Activated naive CD4-positive, alpha-beta T cell treated with anti-CD3 and anti-CD28 coated beads, Interleukin-2, amount 50 U/mL, for 24 hours (primary cell): ENCODE measurements around the gene MACROD2.

Experiments
- H3K27ac Mint-ChIP-seq: one replicate; pipeline ENCODE4 v1.8.0; 2021; ENCODE audit warnings: mild to moderate bottlenecking, mixed read lengths
- H3K27me3 Mint-ChIP-seq: one replicate; pipeline ENCODE4 v1.8.0; 2021; ENCODE audit warnings: mixed read lengths
- H3K36me3 Mint-ChIP-seq: one replicate; pipeline ENCODE4 v1.8.0; 2021; ENCODE audit warnings: mixed read lengths
- H3K4me1 Mint-ChIP-seq: one replicate; pipeline ENCODE4 v1.8.0; 2021; ENCODE audit warnings: mixed read lengths
- H3K4me3 Mint-ChIP-seq: one replicate; pipeline ENCODE4 v1.8.0; 2021; ENCODE audit warnings: mild to moderate bottlenecking, mixed read lengths
- H3K9me3 Mint-ChIP-seq: one replicate; pipeline ENCODE4 v1.8.0; 2021; ENCODE audit warnings: mixed read lengths

The MACROD2 gene

GRCh38 chr20:14778096-14778495, 782.8 kb downstream of the MACROD2 start:
- H3K4me1 Mint-ChIP-seq, result no peaks in the 10 kb centered on the region
- no peaks in the 10 kb centered on the region for H3K36me3 Mint-ChIP-seq
- no peak overlapping the region for H3K4me3 Mint-ChIP-seq
- no peak overlapping the region for H3K27ac Mint-ChIP-seq
- peaks cover 12% of the 10 kb centered on the region for H3K9me3 Mint-ChIP-seq
- no peaks in the 10 kb centered on the region for H3K27me3 Mint-ChIP-seq

- Mint-ChIP-seq H3K27me3 (no peaks in the 10 kb centered on the region), H3K27ac (no peak overlapping the region), H3K36me3 (no peaks in the 10 kb centered on the region), H3K4me1 (no peaks in the 10 kb centered on the region), H3K9me3 (peaks cover 12% of the 10 kb centered on the region), H3K4me3 (no peak overlapping the region)
These were observed 783.6 kb downstream of the MACROD2 start for GRCh38 chr20:14778875-14779274.

DNA sequence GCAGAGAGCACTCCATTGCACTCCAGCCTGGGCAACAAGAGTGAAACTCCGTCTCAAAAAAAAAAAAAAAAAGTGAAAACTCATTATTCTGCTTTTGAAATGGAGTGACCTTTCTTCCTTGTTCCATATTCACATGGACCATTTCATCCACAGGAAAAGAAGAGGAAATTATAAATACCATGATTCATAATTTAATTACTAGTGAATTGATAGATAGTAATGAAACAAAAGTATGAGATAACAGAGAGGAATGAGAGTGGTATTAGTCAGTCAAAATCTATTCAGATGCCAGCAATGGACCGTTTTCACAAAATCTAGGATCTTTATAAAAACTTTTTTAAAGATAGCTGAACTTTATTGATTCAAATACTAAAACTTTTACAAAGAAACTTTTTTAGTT, 785.2 kb downstream of the MACROD2 start:
- H3K27ac Mint-ChIP-seq, result no peak overlapping the region
- H3K36me3 Mint-ChIP-seq, result no peaks in the 10 kb centered on the region
- H3K4me3 Mint-ChIP-seq, result no peak overlapping the region
- H3K9me3 Mint-ChIP-seq, result peaks cover 12% of the 10 kb centered on the region
- H3K4me1 Mint-ChIP-seq, result no peaks in the 10 kb centered on the region
- no peaks in the 10 kb centered on the region for H3K27me3 Mint-ChIP-seq

DNA sequence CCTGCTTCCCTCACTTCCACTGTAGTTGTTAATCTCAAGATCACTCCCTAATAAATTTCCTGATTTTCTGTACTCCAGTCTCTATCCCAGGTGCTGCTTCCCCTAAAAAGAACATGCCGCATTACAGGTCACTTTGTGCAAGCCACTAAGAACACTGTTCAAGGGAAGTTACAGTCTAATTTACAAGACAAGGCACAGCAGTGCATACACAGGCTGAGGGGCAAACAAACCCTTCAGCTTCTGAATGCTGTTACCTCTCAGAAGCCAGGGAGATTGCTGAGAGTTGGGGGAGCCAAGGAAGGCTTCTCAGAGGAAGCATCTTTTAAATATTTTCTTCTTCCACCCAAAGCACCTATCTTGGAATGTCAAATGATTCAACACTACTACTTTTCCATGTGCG, 787.4 kb downstream of the MACROD2 start:
- Mint-ChIP-seq H3K27me3 (no peaks in the 10 kb centered on the region), H3K4me3 (no peak overlapping the region), H3K36me3 (no peaks in the 10 kb centered on the region), H3K27ac (no peak overlapping the region), H3K4me1 (no peaks in the 10 kb centered on the region), H3K9me3 (peaks cover 11% of the 10 kb centered on the region)

GRCh38 chr20:14783766-14784165, 788.5 kb downstream of the MACROD2 start:
- H3K9me3 Mint-ChIP-seq, result peaks cover 11% of the 10 kb centered on the region
- no peaks in the 10 kb centered on the region for H3K36me3 Mint-ChIP-seq
- H3K4me1 Mint-ChIP-seq, result no peaks in the 10 kb centered on the region
- H3K27ac Mint-ChIP-seq, result no peak overlapping the region
- no peaks in the 10 kb centered on the region for H3K27me3 Mint-ChIP-seq
- H3K4me3 Mint-ChIP-seq, result no peak overlapping the region

GRCh38 chr20:14785065-14785743, 789.9 kb downstream of the MACROD2 start:
- Mint-ChIP-seq H3K4me3 (no peak overlapping the region), H3K27ac (no peak overlapping the region), H3K27me3 (no peaks in the 10 kb centered on the region), H3K4me1 (no peaks in the 10 kb centered on the region), H3K36me3 (no peaks in the 10 kb centered on the region), H3K9me3 (peaks cover 11% of the 10 kb centered on the region)

DNA sequence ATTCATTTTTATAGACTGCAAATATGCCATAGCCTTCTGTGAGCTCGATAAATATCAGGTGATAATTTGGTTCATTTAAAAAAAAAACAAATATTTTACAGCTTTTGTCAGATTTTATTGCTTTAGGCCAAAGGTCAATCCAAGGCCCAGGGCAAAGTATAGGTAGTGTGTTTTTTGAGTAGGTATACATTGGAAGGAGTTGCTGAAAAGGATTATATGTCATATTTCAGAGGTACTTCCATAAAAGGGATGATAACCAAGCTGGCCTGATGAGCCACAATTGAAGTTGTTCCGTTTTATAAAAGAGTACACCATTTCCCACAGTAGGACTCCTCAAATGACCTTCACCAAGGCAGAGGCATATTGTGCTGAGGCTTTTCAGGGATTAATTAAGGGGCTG, 794.9 kb downstream of the MACROD2 start:
- Mint-ChIP-seq H3K9me3 (peaks cover 5% of the 10 kb centered on the region), H3K27ac (no peak overlapping the region), H3K4me1 (no peaks in the 10 kb centered on the region), H3K27me3 (no peaks in the 10 kb centered on the region), H3K4me3 (no peak overlapping the region), H3K36me3 (no peaks in the 10 kb centered on the region)

DNA sequence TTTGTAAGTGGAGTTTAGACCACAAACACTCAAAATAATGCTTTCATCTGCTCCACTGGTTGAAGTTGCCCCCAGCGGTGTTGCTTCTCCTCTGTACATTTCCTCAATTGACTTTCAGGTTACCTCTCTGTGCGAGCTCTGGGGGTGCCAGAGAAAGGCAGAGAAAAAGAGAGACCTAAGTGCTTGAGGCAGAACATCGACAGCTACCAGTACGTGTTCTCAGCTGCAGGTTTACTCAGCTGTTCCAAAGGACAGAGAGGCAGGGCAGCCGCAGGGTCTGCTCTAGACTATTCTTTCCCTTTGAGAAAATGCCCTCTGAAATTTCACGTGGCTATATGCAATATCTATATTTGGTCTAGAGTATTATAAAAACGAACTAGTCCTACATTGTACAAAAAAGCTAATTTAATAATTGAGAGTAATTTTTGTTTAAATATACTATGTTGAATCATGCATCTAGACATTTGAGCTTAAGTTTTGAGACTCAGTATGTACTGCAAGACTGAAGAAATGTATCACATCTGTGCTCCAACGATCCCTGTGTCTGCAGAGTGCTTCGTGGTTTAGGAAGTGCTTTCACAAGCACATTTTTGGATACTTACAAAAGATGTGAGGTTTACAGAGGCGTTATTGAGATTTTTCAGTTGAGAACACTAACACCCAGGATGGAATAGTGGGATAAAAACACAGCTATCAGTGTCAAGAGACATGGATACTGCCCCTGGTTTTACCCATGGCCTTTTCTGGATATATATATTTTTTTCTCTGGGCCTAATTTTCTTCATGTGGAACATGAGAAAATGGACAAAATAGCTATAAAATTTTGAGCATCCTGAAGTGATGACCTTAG, 795.7 kb downstream of the MACROD2 start:
- Mint-ChIP-seq H3K4me3 (no peak overlapping the region), H3K27ac (no peak overlapping the region), H3K9me3 (peaks cover under 1% of the 10 kb centered on the region), H3K36me3 (no peaks in the 10 kb centered on the region), H3K4me1 (no peaks in the 10 kb centered on the region), H3K27me3 (no peaks in the 10 kb centered on the region)

DNA sequence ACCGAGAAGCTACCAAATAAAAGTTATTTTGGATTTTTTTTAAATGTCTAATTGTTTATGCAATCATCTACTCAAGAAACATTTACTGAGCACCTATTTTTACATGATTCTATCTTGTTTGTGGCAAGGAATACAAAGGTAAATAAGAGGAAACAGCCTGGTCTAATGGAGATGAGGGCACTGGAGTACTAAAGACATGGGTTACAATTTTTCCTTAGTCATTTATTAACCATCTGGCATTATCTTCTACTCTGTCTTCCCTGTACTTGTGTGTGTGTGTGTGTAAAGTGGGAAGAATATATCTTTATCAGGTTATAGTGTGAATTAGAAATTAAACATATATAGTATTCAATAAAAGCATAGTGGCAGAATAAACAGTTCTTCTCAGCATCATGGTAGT, 797.6 kb downstream of the MACROD2 start:
- Mint-ChIP-seq H3K4me3 (no peak overlapping the region), H3K36me3 (no peaks in the 10 kb centered on the region), H3K9me3 (no peaks in the 10 kb centered on the region), H3K4me1 (no peaks in the 10 kb centered on the region), H3K27me3 (no peaks in the 10 kb centered on the region), H3K27ac (no peak overlapping the region)

DNA sequence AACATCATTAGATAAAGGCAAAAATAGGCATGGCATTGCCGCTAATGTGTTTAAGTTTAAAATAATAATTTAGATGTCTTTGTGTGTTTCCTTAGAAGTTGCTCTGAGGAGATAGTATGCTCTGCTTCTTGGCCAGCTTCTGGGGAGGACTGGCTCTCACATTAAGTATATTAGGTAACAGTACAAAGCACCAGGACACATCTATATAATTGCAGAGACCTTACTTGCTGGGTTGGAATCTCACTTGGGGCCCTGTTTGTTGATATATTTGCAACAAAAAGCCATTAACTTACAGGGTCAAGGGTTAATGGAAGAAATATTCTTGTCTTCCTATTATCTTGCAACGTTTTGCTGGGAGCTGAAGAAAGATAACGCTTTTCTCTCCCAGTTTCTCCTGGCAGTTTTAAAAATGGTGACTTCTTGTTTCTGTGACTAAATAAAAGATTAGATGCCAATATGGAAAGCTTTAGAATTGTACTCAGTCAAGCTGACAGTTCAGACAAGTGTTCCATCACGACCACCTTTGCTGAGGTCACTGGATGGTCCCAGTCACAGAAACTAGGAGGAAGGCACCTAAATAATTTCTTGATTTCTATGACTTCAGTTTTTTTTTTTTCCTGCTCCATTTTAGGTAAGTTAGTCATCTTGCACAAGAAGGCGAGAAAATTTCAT, 804.4 kb downstream of the MACROD2 start:
- Mint-ChIP-seq H3K27me3 (no peaks in the 10 kb centered on the region), H3K9me3 (no peaks in the 10 kb centered on the region), H3K4me3 (no peak overlapping the region), H3K4me1 (no peaks in the 10 kb centered on the region), H3K27ac (no peak overlapping the region), H3K36me3 (no peaks in the 10 kb centered on the region)

DNA sequence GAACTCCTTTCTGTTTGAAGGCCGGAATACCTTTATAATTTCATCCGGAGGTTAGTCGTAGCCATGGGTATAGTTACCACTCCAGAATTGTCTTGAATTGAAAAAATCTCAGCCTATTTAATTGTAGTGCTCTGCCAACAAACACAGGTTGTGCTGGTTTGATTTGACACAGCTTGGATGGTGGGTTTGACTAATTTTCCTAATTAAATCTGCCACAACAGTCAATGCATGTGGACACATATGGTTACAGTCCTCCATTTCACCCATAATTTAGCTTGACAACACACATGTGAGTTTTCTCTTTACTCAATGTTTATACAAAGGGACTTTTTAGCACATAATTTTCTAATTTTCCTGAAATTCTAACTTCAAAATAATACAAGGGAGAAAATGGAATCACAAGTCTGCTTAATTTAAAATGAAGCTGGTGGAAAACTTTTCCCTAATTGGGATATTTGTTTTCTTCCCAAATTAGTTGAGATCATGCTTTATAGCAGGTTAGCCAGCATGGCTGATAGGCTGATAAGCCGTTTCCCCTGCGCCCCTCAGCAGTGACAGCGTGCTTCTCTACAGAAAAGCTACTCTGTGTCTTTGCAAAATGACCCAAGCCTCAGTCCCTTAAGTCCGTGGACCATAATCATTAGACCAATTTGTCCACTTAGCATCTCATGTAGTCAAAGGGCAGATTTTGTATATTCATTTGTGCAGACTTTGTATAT, 805.5 kb downstream of the MACROD2 start:
- H3K9me3 Mint-ChIP-seq, result no peaks in the 10 kb centered on the region
- H3K27me3 Mint-ChIP-seq, result no peaks in the 10 kb centered on the region

GRCh38 chr20:14801591-14802325, 806.4 kb downstream of the MACROD2 start:
- Mint-ChIP-seq H3K9me3 (no peaks in the 10 kb centered on the region), H3K4me1 (no peaks in the 10 kb centered on the region), H3K27me3 (no peaks in the 10 kb centered on the region), H3K4me3 (no peak overlapping the region), H3K27ac (no peak overlapping the region), H3K36me3 (no peaks in the 10 kb centered on the region)

More for the DNA sequence above, 805.5 kb downstream of the MACROD2 start:
- Mint-ChIP-seq H3K36me3 (no peaks in the 10 kb centered on the region), H3K4me3 (no peak overlapping the region), H3K4me1 (no peaks in the 10 kb centered on the region), H3K27ac (no peak overlapping the region)

DNA sequence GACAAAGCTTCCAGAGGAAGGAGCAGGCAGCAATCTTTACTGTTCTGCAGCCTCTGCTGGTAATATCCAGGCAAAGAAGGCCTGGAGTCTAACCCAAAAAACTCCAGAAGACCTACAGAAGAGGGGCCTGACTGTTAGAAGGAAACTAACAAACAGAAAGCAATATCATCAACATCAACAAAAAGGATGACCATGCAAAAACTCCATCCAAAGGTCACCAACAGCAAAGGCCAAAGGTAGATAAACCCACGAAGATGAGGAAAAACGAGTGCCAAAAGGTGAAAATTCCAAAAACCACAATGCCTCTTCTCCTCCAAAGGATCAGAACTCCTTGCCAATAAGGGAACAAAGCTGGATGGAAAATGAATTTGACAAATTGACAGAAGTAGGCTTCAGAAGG, 811.9 kb downstream of the MACROD2 start:
- Mint-ChIP-seq H3K4me1 (no peaks in the 10 kb centered on the region), H3K27me3 (no peaks in the 10 kb centered on the region), H3K27ac (no peak overlapping the region), H3K36me3 (no peaks in the 10 kb centered on the region), H3K4me3 (no peak overlapping the region), H3K9me3 (peaks cover 30% of the 10 kb centered on the region)

- Mint-ChIP-seq H3K4me3 (no peak overlapping the region), H3K27me3 (no peaks in the 10 kb centered on the region), H3K36me3 (no peaks in the 10 kb centered on the region), H3K9me3 (peaks cover 17% of the 10 kb centered on the region), H3K27ac (no peak overlapping the region), H3K4me1 (no peaks in the 10 kb centered on the region)
These were observed 820.0 kb downstream of the MACROD2 start for GRCh38 chr20:14815340-14815739.

GRCh38 chr20:14816471-14816870, 821.2 kb downstream of the MACROD2 start:
- no peaks in the 10 kb centered on the region for H3K36me3 Mint-ChIP-seq
- H3K4me1 Mint-ChIP-seq, result no peaks in the 10 kb centered on the region
- no peak overlapping the region for H3K27ac Mint-ChIP-seq
- H3K27me3 Mint-ChIP-seq, result no peaks in the 10 kb centered on the region
- peaks cover 13% of the 10 kb centered on the region for H3K9me3 Mint-ChIP-seq
- no peak overlapping the region for H3K4me3 Mint-ChIP-seq
